ENCODE results near the gene ABR.

ABR gene

DNA sequence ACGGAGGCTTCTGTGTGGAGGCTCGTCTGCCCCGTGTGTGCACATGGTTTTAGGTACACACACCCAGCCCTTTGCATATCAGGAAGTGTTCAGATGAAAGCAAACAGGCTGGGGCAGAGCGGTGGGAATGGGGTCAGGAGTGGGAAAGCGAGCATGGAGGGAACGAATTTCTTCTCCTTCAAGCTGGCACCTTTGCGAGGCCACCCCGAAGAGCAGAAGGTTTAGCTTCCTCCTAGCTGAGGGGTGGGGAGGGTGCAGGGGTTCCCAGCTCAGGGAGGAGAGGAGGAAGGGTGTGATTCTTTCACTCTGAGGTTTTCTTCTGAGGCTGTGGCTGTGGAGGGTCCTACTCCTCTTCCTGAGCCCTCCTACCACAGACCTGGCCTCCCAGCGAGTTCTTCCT lies 83.6 kb downstream of the ABR start:
- no peak overlapping the region for H3K4me2 ChIP-seq (ENCODE audit: low read length)
- no peaks in the 10 kb centered on the region for H3K27me3 ChIP-seq (ENCODE audit: low read depth, low read length)
- peaks cover 5% of the 10 kb centered on the region for H3K36me3 ChIP-seq (replicated peaks; ENCODE audit: low read depth, low read length)
- no peak overlapping the region for H2AFZ ChIP-seq (ENCODE audit: low read depth, low read length)
- H3K9me3 ChIP-seq (ENCODE audit: insufficient read depth, low read length), result no peaks in the 10 kb centered on the region
- H3K4me3 ChIP-seq (ENCODE audit: low read length), result no peak overlapping the region
- H3K9ac ChIP-seq (ENCODE audit: low read length), result no peak overlapping the region
- no peak for TF ChIP-seq EZH2phosphoT487 (IDR thresholded peaks at IDR 0.05; ENCODE audit: low read depth)
- TF ChIP-seq, protein P1, sequence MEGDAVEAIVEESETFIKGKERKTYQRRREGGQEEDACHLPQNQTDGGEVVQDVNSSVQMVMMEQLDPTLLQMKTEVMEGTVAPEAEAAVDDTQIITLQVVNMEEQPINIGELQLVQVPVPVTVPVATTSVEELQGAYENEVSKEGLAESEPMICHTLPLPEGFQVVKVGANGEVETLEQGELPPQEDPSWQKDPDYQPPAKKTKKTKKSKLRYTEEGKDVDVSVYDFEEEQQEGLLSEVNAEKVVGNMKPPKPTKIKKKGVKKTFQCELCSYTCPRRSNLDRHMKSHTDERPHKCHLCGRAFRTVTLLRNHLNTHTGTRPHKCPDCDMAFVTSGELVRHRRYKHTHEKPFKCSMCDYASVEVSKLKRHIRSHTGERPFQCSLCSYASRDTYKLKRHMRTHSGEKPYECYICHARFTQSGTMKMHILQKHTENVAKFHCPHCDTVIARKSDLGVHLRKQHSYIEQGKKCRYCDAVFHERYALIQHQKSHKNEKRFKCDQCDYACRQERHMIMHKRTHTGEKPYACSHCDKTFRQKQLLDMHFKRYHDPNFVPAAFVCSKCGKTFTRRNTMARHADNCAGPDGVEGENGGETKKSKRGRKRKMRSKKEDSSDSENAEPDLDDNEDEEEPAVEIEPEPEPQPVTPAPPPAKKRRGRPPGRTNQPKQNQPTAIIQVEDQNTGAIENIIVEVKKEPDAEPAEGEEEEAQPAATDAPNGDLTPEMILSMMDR (IDR thresholded peaks at IDR 0.05; ENCODE audit: low read depth, low read length), result no peak
- H3K79me2 ChIP-seq (ENCODE audit: low read length), result no peaks in the 10 kb centered on the region
- no peaks in the 10 kb centered on the region for H4K20me1 ChIP-seq (ENCODE audit: insufficient read depth, low read length)
- H3K4me1 ChIP-seq (ENCODE audit: low read length), result no peaks in the 10 kb centered on the region
- H3K27ac ChIP-seq (ENCODE audit: low read length), result no peak overlapping the region

DNA sequence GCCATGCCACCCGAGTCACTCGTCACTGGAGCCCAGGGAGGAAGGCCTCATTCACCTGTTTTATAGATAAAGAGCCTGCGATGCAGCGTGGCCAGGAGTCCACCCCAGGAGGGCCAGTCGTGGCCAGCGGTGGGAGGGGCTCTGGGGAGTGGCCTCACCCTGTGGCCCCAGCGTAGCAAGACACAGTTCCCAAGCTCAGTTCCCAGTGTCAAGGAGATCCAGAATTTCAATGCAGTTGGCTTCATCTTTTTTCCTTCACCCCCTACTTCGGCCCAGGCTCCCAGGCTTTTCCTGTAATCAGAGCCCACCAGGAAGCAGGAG lies 84.0 kb downstream of the ABR start:
- no peaks in the 10 kb centered on the region for H3K4me1 ChIP-seq (ENCODE audit: low read length)
- no peak overlapping the region for H3K27ac ChIP-seq (ENCODE audit: low read length)
- no peaks in the 10 kb centered on the region for H3K79me2 ChIP-seq (ENCODE audit: low read length)
- no peak overlapping the region for H2AFZ ChIP-seq (ENCODE audit: low read depth, low read length)
- no peak overlapping the region for H3K4me3 ChIP-seq (ENCODE audit: low read length)
- peaks cover 5% of the 10 kb centered on the region for H3K36me3 ChIP-seq (replicated peaks; ENCODE audit: low read depth, low read length)
- H3K27me3 ChIP-seq (ENCODE audit: low read depth, low read length), result no peaks in the 10 kb centered on the region
- no peak overlapping the region for H3K9ac ChIP-seq (ENCODE audit: low read length)
- H4K20me1 ChIP-seq (ENCODE audit: insufficient read depth, low read length), result no peaks in the 10 kb centered on the region
- H3K4me2 ChIP-seq (ENCODE audit: low read length), result no peak overlapping the region
- H3K9me3 ChIP-seq (ENCODE audit: insufficient read depth, low read length), result no peaks in the 10 kb centered on the region
- no peak for TF ChIP-seq EZH2phosphoT487 (IDR thresholded peaks at IDR 0.05; ENCODE audit: low read depth)
- TF ChIP-seq, protein P1 (IDR thresholded peaks at IDR 0.05; ENCODE audit: low read depth, low read length), result no peak

DNA sequence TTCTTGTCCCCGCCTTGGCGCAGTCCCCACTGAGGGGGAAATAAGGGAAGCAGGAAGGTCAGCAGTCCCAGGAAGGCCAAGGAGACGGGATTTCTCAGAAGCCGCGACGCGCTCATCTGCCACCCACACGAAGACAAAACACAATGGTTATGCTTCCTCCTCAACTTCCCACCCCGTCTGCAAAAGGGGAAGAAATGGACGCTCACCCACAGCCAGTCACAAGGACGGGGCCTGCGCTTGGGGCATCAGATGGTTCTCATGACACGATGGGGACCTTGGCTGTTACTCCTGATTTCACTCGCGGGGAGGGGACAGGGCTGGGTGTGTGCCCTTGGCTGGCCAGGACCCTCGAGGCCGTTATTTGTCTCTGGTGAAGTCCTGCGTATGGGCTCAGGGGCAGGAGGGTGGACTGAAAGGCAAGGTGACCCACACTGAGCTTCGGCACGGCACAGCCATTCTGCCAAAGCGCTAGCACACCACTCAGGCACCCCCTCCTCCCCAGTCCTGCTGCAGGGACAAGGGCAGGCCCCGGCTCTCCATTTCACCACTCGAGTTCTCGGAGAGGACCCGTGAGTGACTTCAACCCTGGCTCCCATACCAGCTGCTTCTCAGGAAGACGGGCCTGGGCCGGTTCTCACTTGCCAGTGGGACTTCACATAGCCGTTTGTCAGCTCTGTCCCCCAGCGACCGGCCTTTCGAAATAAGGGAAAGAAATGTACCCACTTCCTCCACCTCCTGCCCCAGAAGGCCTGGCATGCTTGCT lies 84.5 kb downstream of the ABR start:
- Histone ChIP-seq H3K27me3 (ENCODE audit: low read depth, low read length) (no peaks in the 10 kb centered on the region), H3K4me2 (ENCODE audit: low read length) (no peak overlapping the region), H3K4me3 (ENCODE audit: low read length) (no peak overlapping the region), H4K20me1 (ENCODE audit: insufficient read depth, low read length) (no peaks in the 10 kb centered on the region), H3K36me3 (replicated peaks; ENCODE audit: low read depth, low read length) (peaks cover 5% of the 10 kb centered on the region), H3K4me1 (ENCODE audit: low read length) (no peaks in the 10 kb centered on the region), H3K79me2 (ENCODE audit: low read length) (no peaks in the 10 kb centered on the region), H2AFZ (ENCODE audit: low read depth, low read length) (no peak overlapping the region), H3K27ac (ENCODE audit: low read length) (no peak overlapping the region), H3K9me3 (ENCODE audit: insufficient read depth, low read length) (no peaks in the 10 kb centered on the region), H3K9ac (ENCODE audit: low read length) (no peak overlapping the region)
- TF ChIP-seq, protein P1 (IDR thresholded peaks at IDR 0.05; ENCODE audit: low read depth, low read length), result no peak
- no peak for TF ChIP-seq EZH2phosphoT487 (IDR thresholded peaks at IDR 0.05; ENCODE audit: low read depth)

DNA sequence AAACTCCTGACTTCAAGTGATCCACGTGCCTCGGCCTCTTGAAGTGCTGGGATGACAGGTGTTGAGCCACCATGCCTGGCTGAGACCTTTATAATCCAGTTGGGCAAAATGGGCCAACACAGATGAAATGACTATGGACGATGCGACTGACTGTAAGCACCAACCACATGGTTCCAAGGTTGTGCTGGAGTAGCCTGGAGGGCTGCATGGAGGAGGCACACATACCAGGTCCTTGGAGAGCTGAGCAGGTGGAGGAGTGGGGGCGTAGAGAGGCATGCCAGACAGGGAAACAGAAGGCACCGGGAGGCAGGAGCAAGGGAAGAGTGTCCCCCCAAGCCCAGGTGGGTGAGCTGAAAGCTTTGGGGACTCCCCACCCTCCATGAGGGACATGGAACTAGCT lies 85.2 kb downstream of the ABR start:
- Histone ChIP-seq H4K20me1 (ENCODE audit: insufficient read depth, low read length) (no peaks in the 10 kb centered on the region), H3K9ac (ENCODE audit: low read length) (no peak overlapping the region), H3K4me1 (ENCODE audit: low read length) (no peaks in the 10 kb centered on the region), H3K4me3 (ENCODE audit: low read length) (no peak overlapping the region), H2AFZ (ENCODE audit: low read depth, low read length) (no peak overlapping the region), H3K9me3 (ENCODE audit: insufficient read depth, low read length) (no peaks in the 10 kb centered on the region), H3K79me2 (ENCODE audit: low read length) (no peaks in the 10 kb centered on the region), H3K27ac (ENCODE audit: low read length) (no peak overlapping the region), H3K27me3 (ENCODE audit: low read depth, low read length) (no peaks in the 10 kb centered on the region), H3K36me3 (replicated peaks; ENCODE audit: low read depth, low read length) (peaks cover 5% of the 10 kb centered on the region), H3K4me2 (ENCODE audit: low read length) (no peak overlapping the region)
- TF ChIP-seq, protein P1 (IDR thresholded peaks at IDR 0.05; ENCODE audit: low read depth, low read length), result no peak
- TF ChIP-seq EZH2phosphoT487 (IDR thresholded peaks at IDR 0.05; ENCODE audit: low read depth), result no peak

All from OCI-LY3 (cell line).